Endodermal cell (in vitro differentiated cells): ENCODE measurements around the gene DENND4C. TPM values are rescaled to one million over a fixed set of nuclear protein-coding genes. Genes with fewer than 3 reads are reported as not detected.

ENCODE experiments used
- DNase-seq: peaks from one replicate; pipeline ENCODE4 v3.0.0-alpha.2; 2017
- H3K27ac ChIP-seq: 2 replicates; pipeline ENCODE4 v1.5.1; 2013; ENCODE audit warnings: mild to moderate bottlenecking, low read depth, low read length, moderate library complexity
- H3K27me3 ChIP-seq: 2 replicates; pipeline ENCODE4 v1.6.1; 2013; ENCODE audit warnings: mild to moderate bottlenecking, low read length, moderate library complexity; ENCODE audit not compliant: insufficient read depth, control insufficient read depth, poor library complexity, severe bottlenecking
- H3K36me3 ChIP-seq: 2 replicates; pipeline ENCODE4 v1.7.0; 2013; ENCODE audit warnings: mild to moderate bottlenecking, low read length, moderate library complexity; ENCODE audit not compliant: control insufficient read depth, insufficient read depth
- H3K4me1 ChIP-seq: one replicate; pipeline ENCODE4 v1.7.0; 2013; ENCODE audit warnings: low read length; ENCODE audit not compliant: control insufficient read depth, insufficient read depth
- H3K4me3 ChIP-seq: 2 replicates; pipeline ENCODE4 v1.5.1; 2013; ENCODE audit warnings: mild to moderate bottlenecking, low read length, moderate library complexity
- H3K9ac ChIP-seq: 2 replicates; pipeline ENCODE4 v1.6.1; 2013; ENCODE audit warnings: mild to moderate bottlenecking, low read length, moderate library complexity; ENCODE audit not compliant: poor library complexity, severe bottlenecking; ENCODE audit errors: extremely low read depth
- H3K9me3 ChIP-seq: 2 replicates; pipeline ENCODE4 v1.6.1; 2013; ENCODE audit warnings: mild to moderate bottlenecking, low read length, moderate library complexity; ENCODE audit not compliant: control insufficient read depth
- H3K27ac Mint-ChIP-seq: 2 replicates; pipeline ENCODE4 v1.8.0; 2020; ENCODE audit warnings: mixed read lengths
- H3K27me3 Mint-ChIP-seq: 2 replicates; pipeline ENCODE4 v1.8.0; 2021; ENCODE audit warnings: mild to moderate bottlenecking, mixed read lengths; ENCODE audit not compliant: insufficient read depth
- H3K36me3 Mint-ChIP-seq: 2 replicates; pipeline ENCODE4 v1.8.0; 2020; ENCODE audit warnings: low read depth, mixed read lengths
- H3K4me1 Mint-ChIP-seq: 2 replicates; pipeline ENCODE4 v1.8.0; 2020; ENCODE audit warnings: mixed read lengths
- H3K4me3 Mint-ChIP-seq: 2 replicates; pipeline ENCODE4 v1.8.0; 2020; ENCODE audit warnings: mild to moderate bottlenecking, moderate library complexity, mixed read lengths
- H3K9me3 Mint-ChIP-seq: 2 replicates; pipeline ENCODE4 v1.8.0; 2020; ENCODE audit warnings: mild to moderate bottlenecking, mixed read lengths
- CTCF ChIP-seq: fragments of 200-600 bp; sonication (generic); conservative IDR thresholded peaks from 2 replicates; pipeline ENCODE4 v1.5.0; 2021; ENCODE audit warnings: antibody characterized with exemption, mild to moderate bottlenecking
- WGBS, 2 experiments: methylation state at CpG; one replicate each; pipeline versions ENCODE4 v1.1.5 to v1.1.7; 2013; ENCODE audit warnings: missing lambda C conversion rate in 2 of 2, mixed read lengths in 1 of 2; ENCODE audit not compliant: insufficient coverage in 1 of 2, insufficient read length in 1 of 2; 5-methylcytosine and 5-hydroxymethylcytosine counted together
- total RNA-seq, 2 donors: library from RNA; stranded (reverse); fragmentation: NEBNext Ultra II Directional in 1 of 2; extraction: Animal tissue kit (Norgen Biotek cat#: 25700) in 1 of 2; gene quantifications; 2 replicates in 1 of 2; 3 replicates in 1 of 2; pipeline ENCODE4 v1.2.1, GENCODE V29; 2021

Gene DENND4C
- total RNA-seq, 2 donors from 2014 or later = 25.4 to 27.2 TPM

GRCh38 chr9:19232823-19233194 lies 2.3 kb downstream of the DENND4C start:
- no peak for DNase-seq
- H3K4me3 ChIP-seq = peak overlapping the region; percentile 82
- no peaks in the 10 kb centered on the region for H3K4me1 Mint-ChIP-seq
- no peaks in the 10 kb centered on the region for H3K9me3 Mint-ChIP-seq
- H3K27ac Mint-ChIP-seq = no peak overlapping the region
- H3K36me3 ChIP-seq = no peaks in the 10 kb centered on the region
- no peaks in the 10 kb centered on the region for H3K27me3 Mint-ChIP-seq
- H3K27ac ChIP-seq = no peak overlapping the region
- H3K9ac ChIP-seq = no peak overlapping the region
- no peaks in the 10 kb centered on the region for H3K27me3 ChIP-seq
- 60 to 64% methylated on average over 1 of the region's 1 CpG for WGBS, 2 experiments
- H3K4me1 ChIP-seq = peaks cover 4% of the 10 kb centered on the region
- no peak for TF ChIP-seq CTCF
- no peaks in the 10 kb centered on the region for H3K36me3 Mint-ChIP-seq
- no peaks in the 10 kb centered on the region for H3K9me3 ChIP-seq
- no peak overlapping the region for H3K4me3 Mint-ChIP-seq

- no peak for TF ChIP-seq CTCF
- H3K9ac ChIP-seq = no peak overlapping the region
- no peaks in the 10 kb centered on the region for H3K36me3 ChIP-seq
- WGBS, 2 experiments = 89% methylated on average over 4 to 5 of the region's 5 CpGs
- H3K4me1 Mint-ChIP-seq = no peaks in the 10 kb centered on the region
- no peak overlapping the region for H3K4me3 ChIP-seq
- no peaks in the 10 kb centered on the region for H3K9me3 ChIP-seq
- peaks cover 4% of the 10 kb centered on the region for H3K4me1 ChIP-seq
- DNase-seq = no peak
- H3K27me3 ChIP-seq = no peaks in the 10 kb centered on the region
- H3K27me3 Mint-ChIP-seq = no peaks in the 10 kb centered on the region
- H3K9me3 Mint-ChIP-seq = no peaks in the 10 kb centered on the region
- no peaks in the 10 kb centered on the region for H3K36me3 Mint-ChIP-seq
- H3K27ac Mint-ChIP-seq = no peak overlapping the region
- no peak overlapping the region for H3K27ac ChIP-seq
- H3K4me3 Mint-ChIP-seq = no peak overlapping the region
These were observed 2.9 kb downstream of the DENND4C start for GRCh38 chr9:19233344-19233743.

- H3K27me3 ChIP-seq = no peaks in the 10 kb centered on the region
- H3K9me3 ChIP-seq = no peaks in the 10 kb centered on the region
- DNase-seq = no peak
- no peaks in the 10 kb centered on the region for H3K9me3 Mint-ChIP-seq
- H3K4me1 Mint-ChIP-seq = peaks cover 9% of the 10 kb centered on the region
- no peak overlapping the region for H3K27ac ChIP-seq
- peaks cover 10% of the 10 kb centered on the region for H3K36me3 ChIP-seq
- TF ChIP-seq CTCF = no peak
- no peaks in the 10 kb centered on the region for H3K27me3 Mint-ChIP-seq
- no peak overlapping the region for H3K4me3 Mint-ChIP-seq
- H3K4me3 ChIP-seq = no peak overlapping the region
- H3K4me1 ChIP-seq = no peaks in the 10 kb centered on the region
- no peak overlapping the region for H3K27ac Mint-ChIP-seq
- H3K9ac ChIP-seq = no peak overlapping the region
- peaks cover 22% of the 10 kb centered on the region for H3K36me3 Mint-ChIP-seq
These were observed 9.5 kb downstream of the DENND4C start for GRCh38 chr9:19239955-19240354.
